Suprapubic skin (tissue), 4 donors: ENCODE data around the gene SEMA5B.

Experiments used
- CTCF ChIP-seq, 2 donors: fragments of 200-600 bp in 1 of 2; fragments of 450-650 bp in 1 of 2; sonication (generic) in 1 of 2; IDR thresholded peaks; one replicate each; pipeline ENCODE4 v1.5.1; 2016 to 2019; ENCODE audit warnings: antibody characterized with exemption in 2 of 2, mild to moderate bottlenecking in 1 of 2, moderate library complexity in 1 of 2
- EP300 ChIP-seq: sonication (generic); formaldehyde crosslinking; IDR thresholded peaks from one replicate; pipeline ENCODE4 v1.6.1; 2017; ENCODE audit warnings: antibody characterized with exemption
- POLR2AphosphoS5 ChIP-seq, 3 donors: sonication (generic); formaldehyde crosslinking; IDR thresholded peaks; one replicate each; pipeline ENCODE4 v1.6.1; 2017; ENCODE audit warnings: antibody characterized with exemption in 3 of 3

- no peak for TF ChIP-seq CTCF (IDR thresholded peaks at IDR 0.05)
- TF ChIP-seq POLR2AphosphoS5 (IDR thresholded peaks at IDR 0.05): no peak
- TF ChIP-seq EP300: no peak
These were observed 97.2 kb downstream of the SEMA5B start for GRCh38 chr3:122930063-122930997.
